GM23338 (cell line): ENCODE results near the gene HMCES. TPM values are rescaled to one million over a fixed set of nuclear protein-coding genes. Genes with fewer than 3 reads are reported as not detected.

Experiments used
- ATAC-seq: fragments of 200-7000 bp; cut with Tn5 transposase; 3 replicates; pipeline ENCODE4 v1.9.1; 2020
- DNase-seq: peaks from one replicate; pipeline ENCODE4 v3.0.0-alpha.2; 2015; ENCODE audit warnings: low spot score
- H2AFZ ChIP-seq: fragments of 200-600 bp; sonication (generic); 2 replicates; pipeline ENCODE4 v1.8.0; 2016; ENCODE audit warnings: antibody characterized with exemption, mild to moderate bottlenecking, moderate library complexity
- H3F3A ChIP-seq: fragments of 200-600 bp; sonication (generic); replicated peaks from 2 replicates; pipeline ENCODE4 v1.8.0; 2017; ENCODE audit warnings: antibody characterized with exemption, mixed run types, low read depth
- H3K27ac ChIP-seq: fragments of 200-600 bp; sonication (generic); 2 replicates; pipeline ENCODE4 v1.6.1; 2016; ENCODE audit warnings: low read depth
- H3K27me3 ChIP-seq: fragments of 200-600 bp; sonication (generic); 2 replicates; pipeline ENCODE4 v1.8.0; 2016; ENCODE audit warnings: mild to moderate bottlenecking, mixed run types, moderate library complexity; ENCODE audit not compliant: insufficient read depth
- H3K36me3 ChIP-seq: fragments of 200-600 bp; sonication (generic); 2 replicates; pipeline ENCODE4 v1.8.0; 2016; ENCODE audit warnings: mild to moderate bottlenecking; ENCODE audit not compliant: insufficient read depth
- H3K4me1 ChIP-seq: fragments of 200-600 bp; sonication (generic); 2 replicates; pipeline ENCODE4 v1.8.0; 2016; ENCODE audit warnings: mild to moderate bottlenecking, moderate library complexity; ENCODE audit not compliant: insufficient read depth
- H3K4me2 ChIP-seq: fragments of 200-600 bp; sonication (generic); 2 replicates; pipeline ENCODE4 v1.7.1; 2017; ENCODE audit warnings: mixed run types
- H3K4me3 ChIP-seq: fragments of 200-600 bp; sonication (generic); 2 replicates; pipeline ENCODE4 v1.6.1; 2016; ENCODE audit warnings: mixed run types
- H3K79me2 ChIP-seq: fragments of 200-600 bp; sonication (generic); replicated peaks from 2 replicates; pipeline ENCODE4 v1.8.0; 2017; ENCODE audit warnings: mild to moderate bottlenecking; ENCODE audit not compliant: insufficient read depth
- H3K9me2 ChIP-seq: fragments of 200-600 bp; sonication (generic); 2 replicates; pipeline ENCODE4 v1.8.0; 2017; ENCODE audit not compliant: insufficient read depth
- H4K20me1 ChIP-seq: fragments of 200-600 bp; sonication (generic); replicated peaks from 2 replicates; pipeline ENCODE4 v1.8.0; 2017; ENCODE audit warnings: mild to moderate bottlenecking; ENCODE audit not compliant: insufficient read depth
- H3K27ac Mint-ChIP-seq: 2 replicates; pipeline ENCODE4 v1.8.0; 2020; ENCODE audit warnings: inconsistent platforms, mild to moderate bottlenecking, moderate library complexity, mixed read lengths
- H3K27me3 Mint-ChIP-seq: 3 replicates; pipeline ENCODE4 v1.8.0; 2022; ENCODE audit warnings: low read depth, mild to moderate bottlenecking, moderate library complexity, mixed read lengths, inconsistent platforms; ENCODE audit not compliant: insufficient read depth, poor library complexity
- H3K36me3 Mint-ChIP-seq: 3 replicates; pipeline ENCODE4 v1.8.0; 2021; ENCODE audit warnings: low read depth, mild to moderate bottlenecking, inconsistent platforms, moderate library complexity, mixed read lengths
- H3K4me1 Mint-ChIP-seq: 3 replicates; pipeline ENCODE4 v1.8.0; 2020; ENCODE audit warnings: mild to moderate bottlenecking, inconsistent platforms, mixed read lengths
- H3K4me3 Mint-ChIP-seq: 3 replicates; pipeline ENCODE4 v1.8.0; 2021; ENCODE audit warnings: moderate library complexity, mild to moderate bottlenecking, inconsistent platforms, mixed read lengths
- H3K9me3 Mint-ChIP-seq: 3 replicates; pipeline ENCODE4 v1.8.0; 2020; ENCODE audit warnings: moderate library complexity, mild to moderate bottlenecking, inconsistent platforms, mixed read lengths
- CREB1 ChIP-seq: fragments of 250-450 bp; sonication (Bioruptor Pico); IDR thresholded peaks from 2 replicates; pipeline ENCODE4 v1.5.0; 2020; ENCODE audit warnings: low read depth, mild to moderate bottlenecking, moderate library complexity
- ETS1 ChIP-seq: IDR thresholded peaks from 2 replicates; pipeline ENCODE4 v1.6.1; 2016; ENCODE audit warnings: antibody characterized with exemption
- POLR2AphosphoS5 ChIP-seq: IDR thresholded peaks from 2 replicates; pipeline ENCODE4 v1.6.1; 2016; ENCODE audit warnings: antibody characterized with exemption, low read depth
- ZNF114 ChIP-seq: fragments of 250-450 bp; sonication (Bioruptor Pico); IDR thresholded peaks from 2 replicates; pipeline ENCODE4 v1.5.0; 2020; ENCODE audit warnings: mild to moderate bottlenecking, moderate library complexity
- ZNF462 ChIP-seq: fragments of 250-450 bp; sonication (Bioruptor Pico); IDR thresholded peaks from 2 replicates; pipeline ENCODE4 v1.5.0; 2020; ENCODE audit warnings: mild to moderate bottlenecking, moderate library complexity
- polyA plus RNA-seq: library from polyadenylated mRNA; unstranded; fragments of >200 nt; fragmentation: Nextera tagmentation; extraction: Ambion mirVana; gene quantifications from 2 replicates; pipeline ENCODE4 v1.2.1, GENCODE V29; 2016
- total RNA-seq: library from RNA; depleted of rRNA; stranded (reverse); fragments of >200 nt; shearing (Covaris generic); gene quantifications from 2 replicates; pipeline ENCODE4 v1.2.3, GENCODE V29; 2014
- TF ChIP-seq, protein P1 (sequence below), 2 experiments: fragments of 200-600 bp in 1 of 2; sonication (generic) in 1 of 2; conservative IDR thresholded peaks; 2 replicates each; pipeline versions ENCODE4 v1.5.1 to v1.6.1; 2016 to 2017; ENCODE audit warnings: antibody characterized with exemption in 2 of 2, low read depth in 2 of 2, mild to moderate bottlenecking in 2 of 2, moderate library complexity in 1 of 2

Gene HMCES
- total and polyA plus RNA-seq, 2 experiments from 2014 or later: 36.5 to 44.5 TPM

- peaks cover 25% of the 10 kb centered on the region for H3K36me3 Mint-ChIP-seq
- TF ChIP-seq CREB1 (CRISPR knock-in tag) (no peak), POLR2AphosphoS5 (peak; percentile 98), ZNF114 (CRISPR knock-in tag) (no peak), ZNF462 (CRISPR knock-in tag) (no peak), ETS1 (peak; percentile 78)
- TF ChIP-seq, protein P1, sequence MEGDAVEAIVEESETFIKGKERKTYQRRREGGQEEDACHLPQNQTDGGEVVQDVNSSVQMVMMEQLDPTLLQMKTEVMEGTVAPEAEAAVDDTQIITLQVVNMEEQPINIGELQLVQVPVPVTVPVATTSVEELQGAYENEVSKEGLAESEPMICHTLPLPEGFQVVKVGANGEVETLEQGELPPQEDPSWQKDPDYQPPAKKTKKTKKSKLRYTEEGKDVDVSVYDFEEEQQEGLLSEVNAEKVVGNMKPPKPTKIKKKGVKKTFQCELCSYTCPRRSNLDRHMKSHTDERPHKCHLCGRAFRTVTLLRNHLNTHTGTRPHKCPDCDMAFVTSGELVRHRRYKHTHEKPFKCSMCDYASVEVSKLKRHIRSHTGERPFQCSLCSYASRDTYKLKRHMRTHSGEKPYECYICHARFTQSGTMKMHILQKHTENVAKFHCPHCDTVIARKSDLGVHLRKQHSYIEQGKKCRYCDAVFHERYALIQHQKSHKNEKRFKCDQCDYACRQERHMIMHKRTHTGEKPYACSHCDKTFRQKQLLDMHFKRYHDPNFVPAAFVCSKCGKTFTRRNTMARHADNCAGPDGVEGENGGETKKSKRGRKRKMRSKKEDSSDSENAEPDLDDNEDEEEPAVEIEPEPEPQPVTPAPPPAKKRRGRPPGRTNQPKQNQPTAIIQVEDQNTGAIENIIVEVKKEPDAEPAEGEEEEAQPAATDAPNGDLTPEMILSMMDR (conservative IDR thresholded peaks at IDR 0.05; ENCODE audit: low read depth in 2 of 2): no peak
- H3K9me3 Mint-ChIP-seq: no peaks in the 10 kb centered on the region
- H3K27me3 Mint-ChIP-seq: peaks cover 8% of the 10 kb centered on the region
- H3K4me1 Mint-ChIP-seq: peaks cover 21% of the 10 kb centered on the region
- H3F3A ChIP-seq: no peaks in the 10 kb centered on the region
- H3K27ac ChIP-seq: no peak within 1 kb of the TSS
- ATAC-seq (peak; percentile 92), DNase-seq (peak; percentile 90)
- peak within 1 kb of the TSS; percentile 93 for H3K4me3 Mint-ChIP-seq
- peaks cover 10% of the 10 kb centered on the region; the same call in 1 of the 2 replicates for H3K36me3 ChIP-seq
- H3K27me3 ChIP-seq: no peaks in the 10 kb centered on the region
- peaks cover 5% of the 10 kb centered on the region; the same call in 1 of the 2 replicates for H4K20me1 ChIP-seq
- H3K4me2 ChIP-seq: peak within 1 kb of the TSS; percentile 97
- H3K27ac Mint-ChIP-seq: peak within 1 kb of the TSS; percentile 89
- peak within 1 kb of the TSS; percentile 60 for H3K4me3 ChIP-seq
- peaks cover 12% of the 10 kb centered on the region for H3K79me2 ChIP-seq
- peaks cover 5% of the 10 kb centered on the region; the same call in 1 of the 2 replicates for H3K4me1 ChIP-seq
- H2AFZ ChIP-seq: peak within 1 kb of the TSS; percentile 90
- H3K9me2 ChIP-seq: no peaks in the 10 kb centered on the region
Observed at GRCh38 chr3:129249284-129250065, 29.2 kb upstream of the HMCES start, which contains the start of gene COPG1. Gene COPG1 (plus strand): TSS chr3:129249606. CDS start chr3:129249710, 104 bp downstream.
